GM23338 (cell line): ENCODE measurements around the gene RUSC2. TPM values are rescaled to one million over a fixed set of nuclear protein-coding genes. Genes with fewer than 3 reads are reported as not detected.

Source experiments
- ATAC-seq: fragments of 200-7000 bp; cut with Tn5 transposase; 3 replicates; pipeline ENCODE4 v1.9.1; 2020
- DNase-seq: peaks from one replicate; pipeline ENCODE4 v3.0.0-alpha.2; 2015; ENCODE audit warnings: low spot score
- H2AFZ ChIP-seq: fragments of 200-600 bp; sonication (generic); 2 replicates; pipeline ENCODE4 v1.8.0; 2016; ENCODE audit warnings: antibody characterized with exemption, mild to moderate bottlenecking, moderate library complexity
- H3F3A ChIP-seq: fragments of 200-600 bp; sonication (generic); replicated peaks from 2 replicates; pipeline ENCODE4 v1.8.0; 2017; ENCODE audit warnings: antibody characterized with exemption, mixed run types, low read depth
- H3K27ac ChIP-seq: fragments of 200-600 bp; sonication (generic); 2 replicates; pipeline ENCODE4 v1.6.1; 2016; ENCODE audit warnings: low read depth
- H3K27me3 ChIP-seq: fragments of 200-600 bp; sonication (generic); 2 replicates; pipeline ENCODE4 v1.8.0; 2016; ENCODE audit warnings: mild to moderate bottlenecking, mixed run types, moderate library complexity; ENCODE audit not compliant: insufficient read depth
- H3K36me3 ChIP-seq: fragments of 200-600 bp; sonication (generic); 2 replicates; pipeline ENCODE4 v1.8.0; 2016; ENCODE audit warnings: mild to moderate bottlenecking; ENCODE audit not compliant: insufficient read depth
- H3K4me1 ChIP-seq: fragments of 200-600 bp; sonication (generic); 2 replicates; pipeline ENCODE4 v1.8.0; 2016; ENCODE audit warnings: mild to moderate bottlenecking, moderate library complexity; ENCODE audit not compliant: insufficient read depth
- H3K4me2 ChIP-seq: fragments of 200-600 bp; sonication (generic); 2 replicates; pipeline ENCODE4 v1.7.1; 2017; ENCODE audit warnings: mixed run types
- H3K4me3 ChIP-seq: fragments of 200-600 bp; sonication (generic); 2 replicates; pipeline ENCODE4 v1.6.1; 2016; ENCODE audit warnings: mixed run types
- H3K79me2 ChIP-seq: fragments of 200-600 bp; sonication (generic); replicated peaks from 2 replicates; pipeline ENCODE4 v1.8.0; 2017; ENCODE audit warnings: mild to moderate bottlenecking; ENCODE audit not compliant: insufficient read depth
- H3K9me2 ChIP-seq: fragments of 200-600 bp; sonication (generic); 2 replicates; pipeline ENCODE4 v1.8.0; 2017; ENCODE audit not compliant: insufficient read depth
- H4K20me1 ChIP-seq: fragments of 200-600 bp; sonication (generic); replicated peaks from 2 replicates; pipeline ENCODE4 v1.8.0; 2017; ENCODE audit warnings: mild to moderate bottlenecking; ENCODE audit not compliant: insufficient read depth
- H3K27ac Mint-ChIP-seq: 2 replicates; pipeline ENCODE4 v1.8.0; 2020; ENCODE audit warnings: inconsistent platforms, mild to moderate bottlenecking, moderate library complexity, mixed read lengths
- H3K27me3 Mint-ChIP-seq: 3 replicates; pipeline ENCODE4 v1.8.0; 2022; ENCODE audit warnings: low read depth, mild to moderate bottlenecking, moderate library complexity, mixed read lengths, inconsistent platforms; ENCODE audit not compliant: insufficient read depth, poor library complexity
- H3K36me3 Mint-ChIP-seq: 3 replicates; pipeline ENCODE4 v1.8.0; 2021; ENCODE audit warnings: low read depth, mild to moderate bottlenecking, inconsistent platforms, moderate library complexity, mixed read lengths
- H3K4me1 Mint-ChIP-seq: 3 replicates; pipeline ENCODE4 v1.8.0; 2020; ENCODE audit warnings: mild to moderate bottlenecking, inconsistent platforms, mixed read lengths
- H3K4me3 Mint-ChIP-seq: 3 replicates; pipeline ENCODE4 v1.8.0; 2021; ENCODE audit warnings: moderate library complexity, mild to moderate bottlenecking, inconsistent platforms, mixed read lengths
- H3K9me3 Mint-ChIP-seq: 3 replicates; pipeline ENCODE4 v1.8.0; 2020; ENCODE audit warnings: moderate library complexity, mild to moderate bottlenecking, inconsistent platforms, mixed read lengths
- CREB1 ChIP-seq: fragments of 250-450 bp; sonication (Bioruptor Pico); IDR thresholded peaks from 2 replicates; pipeline ENCODE4 v1.5.0; 2020; ENCODE audit warnings: low read depth, mild to moderate bottlenecking, moderate library complexity
- EZH2 ChIP-seq: fragments of 200-600 bp; sonication (generic); IDR thresholded peaks from one replicate; pipeline ENCODE4 v1.8.0; 2017; ENCODE audit warnings: antibody characterized with exemption, mild to moderate bottlenecking, low read depth; ENCODE audit not compliant: unreplicated experiment
- EZH2phosphoT487 ChIP-seq: fragments of 200-600 bp; sonication (generic); IDR thresholded peaks from one replicate; pipeline ENCODE4 v1.8.1; 2018; ENCODE audit warnings: antibody characterized with exemption; ENCODE audit not compliant: unreplicated experiment
- polyA plus RNA-seq: library from polyadenylated mRNA; unstranded; fragments of >200 nt; fragmentation: Nextera tagmentation; extraction: Ambion mirVana; gene quantifications from 2 replicates; pipeline ENCODE4 v1.2.1, GENCODE V29; 2016
- total RNA-seq: library from RNA; depleted of rRNA; stranded (reverse); fragments of >200 nt; shearing (Covaris generic); gene quantifications from 2 replicates; pipeline ENCODE4 v1.2.3, GENCODE V29; 2014
- TF ChIP-seq, protein P1 (sequence below): fragments of 250-450 bp; sonication (Bioruptor Pico); IDR thresholded peaks from 2 replicates; pipeline ENCODE4 v1.5.0; 2020; ENCODE audit warnings: mild to moderate bottlenecking, moderate library complexity
- TF ChIP-seq, protein P2 (sequence below): IDR thresholded peaks from 2 replicates; pipeline ENCODE4 v1.6.1; 2016; ENCODE audit warnings: antibody characterized with exemption
- TF ChIP-seq, protein P3 (sequence below): IDR thresholded peaks from one replicate; pipeline ENCODE4 v1.6.1; 2018; ENCODE audit warnings: antibody characterized with exemption; ENCODE audit not compliant: unreplicated experiment

Gene RUSC2
- total and polyA plus RNA-seq, 2 experiments from 2014 or later, result 3.0 to 8.2 TPM

DNA sequence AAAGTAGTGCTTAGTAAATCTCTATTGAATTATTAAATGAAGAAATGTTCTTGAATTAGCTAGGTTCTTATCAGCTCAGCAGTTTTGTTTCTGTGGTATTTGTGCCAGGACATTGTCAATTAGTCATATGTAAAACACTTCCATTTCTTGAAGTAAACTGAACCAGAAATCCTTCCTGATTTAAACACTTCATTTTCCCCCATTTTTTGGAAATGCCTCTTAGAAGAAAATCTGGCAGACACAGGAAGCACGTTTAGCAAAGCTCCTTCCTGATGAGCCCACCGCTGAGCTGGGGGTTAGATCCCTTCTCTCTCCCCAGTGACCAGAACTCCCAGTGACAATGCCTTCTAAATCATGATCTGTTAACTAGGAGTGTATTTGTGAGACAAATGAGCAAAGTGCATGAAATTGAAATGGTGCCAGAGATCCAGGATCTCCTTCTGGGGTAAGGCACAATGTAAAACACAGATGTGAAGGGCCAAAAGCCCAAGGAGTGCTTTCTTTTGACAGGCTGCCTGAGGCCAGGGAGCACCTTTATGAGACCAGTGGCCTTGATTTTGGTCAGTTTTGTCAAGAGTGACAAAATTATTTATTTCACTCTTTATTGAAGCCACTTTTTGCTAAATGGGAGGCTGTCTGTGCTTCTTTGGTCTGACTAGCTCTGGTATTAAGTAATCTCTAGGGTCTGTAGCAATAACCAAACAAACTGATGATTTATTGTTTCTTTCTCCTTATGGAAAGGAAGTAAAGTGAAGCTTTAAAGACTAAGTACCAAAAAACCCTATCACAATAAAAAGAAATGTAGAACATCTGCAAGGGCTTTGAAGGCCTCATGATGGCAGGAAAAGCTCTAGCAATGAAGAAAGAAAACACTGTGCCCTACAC lies 25.5 kb upstream of the RUSC2 start (continued):
- TF ChIP-seq, protein P1, sequence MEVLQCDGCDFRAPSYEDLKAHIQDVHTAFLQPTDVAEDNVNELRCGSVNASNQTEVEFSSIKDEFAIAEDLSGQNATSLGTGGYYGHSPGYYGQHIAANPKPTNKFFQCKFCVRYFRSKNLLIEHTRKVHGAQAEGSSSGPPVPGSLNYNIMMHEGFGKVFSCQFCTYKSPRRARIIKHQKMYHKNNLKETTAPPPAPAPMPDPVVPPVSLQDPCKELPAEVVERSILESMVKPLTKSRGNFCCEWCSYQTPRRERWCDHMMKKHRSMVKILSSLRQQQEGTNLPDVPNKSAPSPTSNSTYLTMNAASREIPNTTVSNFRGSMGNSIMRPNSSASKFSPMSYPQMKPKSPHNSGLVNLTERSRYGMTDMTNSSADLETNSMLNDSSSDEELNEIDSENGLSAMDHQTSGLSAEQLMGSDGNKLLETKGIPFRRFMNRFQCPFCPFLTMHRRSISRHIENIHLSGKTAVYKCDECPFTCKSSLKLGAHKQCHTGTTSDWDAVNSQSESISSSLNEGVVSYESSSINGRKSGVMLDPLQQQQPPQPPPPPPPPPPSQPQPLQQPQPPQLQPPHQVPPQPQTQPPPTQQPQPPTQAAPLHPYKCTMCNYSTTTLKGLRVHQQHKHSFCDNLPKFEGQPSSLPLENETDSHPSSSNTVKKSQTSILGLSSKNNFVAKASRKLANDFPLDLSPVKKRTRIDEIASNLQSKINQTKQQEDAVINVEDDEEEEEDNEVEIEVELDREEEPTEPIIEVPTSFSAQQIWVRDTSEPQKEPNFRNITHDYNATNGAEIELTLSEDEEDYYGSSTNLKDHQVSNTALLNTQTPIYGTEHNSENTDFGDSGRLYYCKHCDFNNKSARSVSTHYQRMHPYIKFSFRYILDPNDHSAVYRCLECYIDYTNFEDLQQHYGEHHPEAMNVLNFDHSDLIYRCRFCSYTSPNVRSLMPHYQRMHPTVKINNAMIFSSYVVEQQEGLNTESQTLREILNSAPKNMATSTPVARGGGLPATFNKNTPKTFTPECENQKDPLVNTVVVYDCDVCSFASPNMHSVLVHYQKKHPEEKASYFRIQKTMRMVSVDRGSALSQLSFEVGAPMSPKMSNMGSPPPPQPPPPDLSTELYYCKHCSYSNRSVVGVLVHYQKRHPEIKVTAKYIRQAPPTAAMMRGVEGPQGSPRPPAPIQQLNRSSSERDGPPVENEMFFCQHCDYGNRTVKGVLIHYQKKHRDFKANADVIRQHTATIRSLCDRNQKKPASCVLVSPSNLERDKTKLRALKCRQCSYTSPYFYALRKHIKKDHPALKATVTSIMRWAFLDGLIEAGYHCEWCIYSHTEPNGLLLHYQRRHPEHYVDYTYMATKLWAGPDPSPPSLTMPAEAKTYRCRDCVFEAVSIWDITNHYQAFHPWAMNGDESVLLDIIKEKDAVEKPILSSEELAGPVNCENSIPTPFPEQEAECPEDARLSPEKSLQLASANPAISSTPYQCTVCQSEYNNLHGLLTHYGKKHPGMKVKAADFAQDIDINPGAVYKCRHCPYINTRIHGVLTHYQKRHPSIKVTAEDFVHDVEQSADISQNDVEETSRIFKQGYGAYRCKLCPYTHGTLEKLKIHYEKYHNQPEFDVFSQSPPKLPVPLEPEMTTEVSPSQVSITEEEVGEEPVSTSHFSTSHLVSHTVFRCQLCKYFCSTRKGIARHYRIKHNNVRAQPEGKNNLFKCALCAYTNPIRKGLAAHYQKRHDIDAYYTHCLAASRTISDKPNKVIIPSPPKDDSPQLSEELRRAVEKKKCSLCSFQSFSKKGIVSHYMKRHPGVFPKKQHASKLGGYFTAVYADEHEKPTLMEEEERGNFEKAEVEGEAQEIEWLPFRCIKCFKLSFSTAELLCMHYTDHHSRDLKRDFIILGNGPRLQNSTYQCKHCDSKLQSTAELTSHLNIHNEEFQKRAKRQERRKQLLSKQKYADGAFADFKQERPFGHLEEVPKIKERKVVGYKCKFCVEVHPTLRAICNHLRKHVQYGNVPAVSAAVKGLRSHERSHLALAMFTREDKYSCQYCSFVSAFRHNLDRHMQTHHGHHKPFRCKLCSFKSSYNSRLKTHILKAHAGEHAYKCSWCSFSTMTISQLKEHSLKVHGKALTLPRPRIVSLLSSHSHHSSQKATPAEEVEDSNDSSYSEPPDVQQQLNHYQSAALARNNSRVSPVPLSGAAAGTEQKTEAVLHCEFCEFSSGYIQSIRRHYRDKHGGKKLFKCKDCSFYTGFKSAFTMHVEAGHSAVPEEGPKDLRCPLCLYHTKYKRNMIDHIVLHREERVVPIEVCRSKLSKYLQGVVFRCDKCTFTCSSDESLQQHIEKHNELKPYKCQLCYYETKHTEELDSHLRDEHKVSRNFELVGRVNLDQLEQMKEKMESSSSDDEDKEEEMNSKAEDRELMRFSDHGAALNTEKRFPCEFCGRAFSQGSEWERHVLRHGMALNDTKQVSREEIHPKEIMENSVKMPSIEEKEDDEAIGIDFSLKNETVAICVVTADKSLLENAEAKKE (CRISPR knock-in tag), result no peak
- no peak for TF ChIP-seq CREB1 (CRISPR knock-in tag)

DNA sequence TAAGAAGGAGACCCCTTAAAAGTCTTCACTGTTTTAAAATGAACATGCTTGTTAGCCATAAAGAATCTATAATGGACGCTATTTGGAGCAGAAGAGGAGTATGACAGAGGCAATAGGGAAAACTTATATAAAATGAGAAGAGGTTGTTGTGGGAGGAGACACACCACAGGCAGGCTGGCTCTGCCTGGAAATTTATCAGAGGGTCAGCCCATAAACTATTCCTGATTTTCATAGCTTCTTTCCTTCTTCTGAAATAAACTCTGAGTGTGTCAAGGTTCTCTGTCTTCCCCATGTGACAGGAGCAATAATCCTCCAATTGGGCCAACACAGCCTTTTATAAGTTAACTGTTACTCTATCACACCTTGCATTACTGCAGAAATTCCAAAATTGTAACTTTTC lies 19.6 kb upstream of the RUSC2 start:
- Histone ChIP-seq H3K27me3 (no peaks in the 10 kb centered on the region), H4K20me1 (no peaks in the 10 kb centered on the region), H3K27ac (no peak overlapping the region), H3K4me2 (no peak overlapping the region), H3K36me3 (no peaks in the 10 kb centered on the region), H3K4me3 (no peak overlapping the region), H3K79me2 (no peaks in the 10 kb centered on the region), H3K4me1 (no peaks in the 10 kb centered on the region), H3F3A (no peaks in the 10 kb centered on the region), H3K9me2 (no peaks in the 10 kb centered on the region; the same call in 1 of the 2 replicates), H2AFZ (no peak overlapping the region)
- H3K9me3 Mint-ChIP-seq, result no peaks in the 10 kb centered on the region
- no peaks in the 10 kb centered on the region for H3K36me3 Mint-ChIP-seq
- H3K4me1 Mint-ChIP-seq, result no peaks in the 10 kb centered on the region
- ATAC-seq (no peak), DNase-seq (no peak)
- no peak overlapping the region for H3K4me3 Mint-ChIP-seq
- H3K27me3 Mint-ChIP-seq, result no peaks in the 10 kb centered on the region
- no peak overlapping the region for H3K27ac Mint-ChIP-seq
- TF ChIP-seq CREB1 (CRISPR knock-in tag), result no peak
- TF ChIP-seq EZH2, result no peak
- TF ChIP-seq, protein P2, sequence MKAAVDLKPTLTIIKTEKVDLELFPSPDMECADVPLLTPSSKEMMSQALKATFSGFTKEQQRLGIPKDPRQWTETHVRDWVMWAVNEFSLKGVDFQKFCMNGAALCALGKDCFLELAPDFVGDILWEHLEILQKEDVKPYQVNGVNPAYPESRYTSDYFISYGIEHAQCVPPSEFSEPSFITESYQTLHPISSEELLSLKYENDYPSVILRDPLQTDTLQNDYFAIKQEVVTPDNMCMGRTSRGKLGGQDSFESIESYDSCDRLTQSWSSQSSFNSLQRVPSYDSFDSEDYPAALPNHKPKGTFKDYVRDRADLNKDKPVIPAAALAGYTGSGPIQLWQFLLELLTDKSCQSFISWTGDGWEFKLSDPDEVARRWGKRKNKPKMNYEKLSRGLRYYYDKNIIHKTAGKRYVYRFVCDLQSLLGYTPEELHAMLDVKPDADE, result no peak
- TF ChIP-seq, protein P3, sequence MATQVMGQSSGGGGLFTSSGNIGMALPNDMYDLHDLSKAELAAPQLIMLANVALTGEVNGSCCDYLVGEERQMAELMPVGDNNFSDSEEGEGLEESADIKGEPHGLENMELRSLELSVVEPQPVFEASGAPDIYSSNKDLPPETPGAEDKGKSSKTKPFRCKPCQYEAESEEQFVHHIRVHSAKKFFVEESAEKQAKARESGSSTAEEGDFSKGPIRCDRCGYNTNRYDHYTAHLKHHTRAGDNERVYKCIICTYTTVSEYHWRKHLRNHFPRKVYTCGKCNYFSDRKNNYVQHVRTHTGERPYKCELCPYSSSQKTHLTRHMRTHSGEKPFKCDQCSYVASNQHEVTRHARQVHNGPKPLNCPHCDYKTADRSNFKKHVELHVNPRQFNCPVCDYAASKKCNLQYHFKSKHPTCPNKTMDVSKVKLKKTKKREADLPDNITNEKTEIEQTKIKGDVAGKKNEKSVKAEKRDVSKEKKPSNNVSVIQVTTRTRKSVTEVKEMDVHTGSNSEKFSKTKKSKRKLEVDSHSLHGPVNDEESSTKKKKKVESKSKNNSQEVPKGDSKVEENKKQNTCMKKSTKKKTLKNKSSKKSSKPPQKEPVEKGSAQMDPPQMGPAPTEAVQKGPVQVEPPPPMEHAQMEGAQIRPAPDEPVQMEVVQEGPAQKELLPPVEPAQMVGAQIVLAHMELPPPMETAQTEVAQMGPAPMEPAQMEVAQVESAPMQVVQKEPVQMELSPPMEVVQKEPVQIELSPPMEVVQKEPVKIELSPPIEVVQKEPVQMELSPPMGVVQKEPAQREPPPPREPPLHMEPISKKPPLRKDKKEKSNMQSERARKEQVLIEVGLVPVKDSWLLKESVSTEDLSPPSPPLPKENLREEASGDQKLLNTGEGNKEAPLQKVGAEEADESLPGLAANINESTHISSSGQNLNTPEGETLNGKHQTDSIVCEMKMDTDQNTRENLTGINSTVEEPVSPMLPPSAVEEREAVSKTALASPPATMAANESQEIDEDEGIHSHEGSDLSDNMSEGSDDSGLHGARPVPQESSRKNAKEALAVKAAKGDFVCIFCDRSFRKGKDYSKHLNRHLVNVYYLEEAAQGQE, result no peak
- TF ChIP-seq EZH2phosphoT487, result no peak
